Measurements from ENCODE around the gene CDK5RAP2.

- TF ChIP-seq CTCF (IDR thresholded peaks at IDR 0.05) = no peak
- TF ChIP-seq POLR2A (IDR thresholded peaks at IDR 0.05) = no peak
Measured at GRCh38 chr9:120522032-120522431, 57.9 kb downstream of the CDK5RAP2 start.
